CD4-positive, alpha-beta T cell treated with Interleukin-15 for 1 hour (primary cell): ENCODE results near the gene MYH13.

Experiments
- DNase-seq: peaks from one replicate; pipeline ENCODE4 v3.0.0-alpha.2; 2020

The MYH13 gene

GRCh38 chr17:10372906-10373305 is at the start of gene MYH13:
TSS of gene MYH13 (minus strand) at chr17:10373006. CDS start at chr17:10364530, 8,476 bp downstream.
- DNase-seq, result no peak

GRCh38 chr17:10421900-10422542 is 49.2 kb upstream of the MYH13 start, which contains the start of gene MYH8:
TSS of gene MYH8 (minus strand) at chr17:10421950. CDS start at chr17:10420227, 1,723 bp downstream.
- no peak for DNase-seq

- DNase-seq, result no peak
Measured at GRCh38 chr17:10421211-10421610, 48.4 kb upstream of the MYH13 start.

GRCh38 chr17:10420811-10421210 is 48.0 kb upstream of the MYH13 start:
- no peak for DNase-seq

- no peak for DNase-seq
Measured at GRCh38 chr17:10417431-10417830, 44.6 kb upstream of the MYH13 start.

GRCh38 chr17:10415161-10415560 is 42.4 kb upstream of the MYH13 start:
- DNase-seq, result no peak

GRCh38 chr17:10403589-10403988 is 30.8 kb upstream of the MYH13 start:
- no peak for DNase-seq

- no peak for DNase-seq
Measured at GRCh38 chr17:10398352-10398751, 25.5 kb upstream of the MYH13 start.

- DNase-seq, result no peak
Measured at GRCh38 chr17:10396524-10397163, 23.8 kb upstream of the MYH13 start.

- DNase-seq, result no peak
Measured at GRCh38 chr17:10394201-10394887, 21.5 kb upstream of the MYH13 start.

GRCh38 chr17:10392880-10393279 is 20.1 kb upstream of the MYH13 start:
- DNase-seq, result no peak

GRCh38 chr17:10385871-10386270 is 13.1 kb upstream of the MYH13 start:
- no peak for DNase-seq

GRCh38 chr17:10384175-10384574 is 11.4 kb upstream of the MYH13 start:
- DNase-seq, result no peak

GRCh38 chr17:10380631-10381408 is 8.0 kb upstream of the MYH13 start:
- no peak for DNase-seq

- no peak for DNase-seq
Measured at GRCh38 chr17:10370016-10370608, 2.7 kb downstream of the MYH13 start.

- no peak for DNase-seq
Measured at GRCh38 chr17:10369239-10369638, 3.6 kb downstream of the MYH13 start.

- DNase-seq, result no peak
Measured at GRCh38 chr17:10368561-10368960, 4.2 kb downstream of the MYH13 start.

- no peak for DNase-seq
Measured at GRCh38 chr17:10360578-10360977, 12.2 kb downstream of the MYH13 start.

GRCh38 chr17:10357768-10358167 is 15.0 kb downstream of the MYH13 start:
- no peak for DNase-seq

- no peak for DNase-seq
Measured at GRCh38 chr17:10354651-10355050, 18.2 kb downstream of the MYH13 start.

GRCh38 chr17:10352893-10353292 is 19.9 kb downstream of the MYH13 start:
- no peak for DNase-seq

GRCh38 chr17:10349403-10349802 is 23.4 kb downstream of the MYH13 start:
- DNase-seq, result no peak

- no peak for DNase-seq
Measured at GRCh38 chr17:10344816-10345215, 28.0 kb downstream of the MYH13 start.
